Stimulated activated CD8-positive, alpha-beta memory T cell treated with anti-CD3 and anti-CD28 coated beads, Interleukin-12 subunit alpha, Interleukin-12 subunit beta, amount 100 ng/mL, for 4 hours (primary cell): ENCODE measurements around the gene APBB1.

Experiments
- DNase-seq: peaks from one replicate; pipeline ENCODE4 v3.0.0-alpha.2; 2020; ENCODE audit warnings: low read depth

Gene APBB1

GRCh38 chr11:6351782-6352382 lies 67.0 kb downstream of the APBB1 start:
- no peak for DNase-seq

- no peak for DNase-seq
Observed at GRCh38 chr11:6350486-6350885, 68.4 kb downstream of the APBB1 start.

GRCh38 chr11:6350043-6350442 lies 68.9 kb downstream of the APBB1 start:
- no peak for DNase-seq

GRCh38 chr11:6345366-6345765 lies 73.5 kb downstream of the APBB1 start:
- DNase-seq: no peak
